ENCODE measurements around the gene SNX11.

DNA sequence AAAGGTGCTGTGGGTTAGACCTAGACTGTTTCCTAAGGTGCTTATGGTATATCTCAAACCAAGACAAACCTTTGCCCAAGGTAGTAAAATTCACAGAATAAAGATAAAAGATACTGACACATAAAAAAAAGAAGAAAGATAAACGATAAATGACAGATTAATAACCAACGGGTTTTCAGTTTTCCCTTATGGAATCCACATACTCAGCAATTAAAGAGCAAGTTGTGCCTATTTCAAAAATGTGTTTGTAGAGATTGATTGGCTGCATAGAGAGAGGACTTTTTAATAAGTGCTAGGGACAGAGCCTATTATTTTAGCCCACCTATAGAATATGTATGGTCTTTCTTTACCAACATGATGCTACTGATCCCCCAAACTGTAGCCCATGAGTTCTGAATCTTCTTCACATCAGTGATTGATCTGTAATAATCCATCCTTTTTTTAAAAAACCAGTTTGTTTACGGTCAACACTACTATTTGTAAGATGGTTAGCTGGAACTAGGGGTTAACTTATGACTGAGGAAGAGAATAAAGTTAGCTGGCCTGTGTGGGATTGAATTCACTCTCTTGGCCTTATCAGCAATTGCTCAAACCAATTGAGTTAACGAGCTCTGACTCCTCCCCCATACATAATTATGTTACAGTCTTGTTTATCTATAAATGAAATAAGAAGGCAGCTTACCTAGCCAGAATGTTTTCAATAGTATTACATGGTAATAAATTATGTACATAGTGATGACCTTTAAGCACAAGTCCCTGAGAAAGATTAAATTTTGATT, 53.8 kb downstream of the SNX11 start:
- TF ChIP-seq, protein P1, sequence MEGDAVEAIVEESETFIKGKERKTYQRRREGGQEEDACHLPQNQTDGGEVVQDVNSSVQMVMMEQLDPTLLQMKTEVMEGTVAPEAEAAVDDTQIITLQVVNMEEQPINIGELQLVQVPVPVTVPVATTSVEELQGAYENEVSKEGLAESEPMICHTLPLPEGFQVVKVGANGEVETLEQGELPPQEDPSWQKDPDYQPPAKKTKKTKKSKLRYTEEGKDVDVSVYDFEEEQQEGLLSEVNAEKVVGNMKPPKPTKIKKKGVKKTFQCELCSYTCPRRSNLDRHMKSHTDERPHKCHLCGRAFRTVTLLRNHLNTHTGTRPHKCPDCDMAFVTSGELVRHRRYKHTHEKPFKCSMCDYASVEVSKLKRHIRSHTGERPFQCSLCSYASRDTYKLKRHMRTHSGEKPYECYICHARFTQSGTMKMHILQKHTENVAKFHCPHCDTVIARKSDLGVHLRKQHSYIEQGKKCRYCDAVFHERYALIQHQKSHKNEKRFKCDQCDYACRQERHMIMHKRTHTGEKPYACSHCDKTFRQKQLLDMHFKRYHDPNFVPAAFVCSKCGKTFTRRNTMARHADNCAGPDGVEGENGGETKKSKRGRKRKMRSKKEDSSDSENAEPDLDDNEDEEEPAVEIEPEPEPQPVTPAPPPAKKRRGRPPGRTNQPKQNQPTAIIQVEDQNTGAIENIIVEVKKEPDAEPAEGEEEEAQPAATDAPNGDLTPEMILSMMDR (IDR thresholded peaks at IDR 0.05) = no peak
- TF ChIP-seq POLR2A (IDR thresholded peaks at IDR 0.05) (no peak), POLR2AphosphoS5 (IDR thresholded peaks at IDR 0.05) (no peak), EP300 (IDR thresholded peaks at IDR 0.05) (no peak)

Measured in stomach (tissue), 4 donors.